NCI-H524 (cell line): ENCODE measurements around the gene DOCK6.
"Not testable (repeated sequence)": the region's sequence is repeated elsewhere in the genome, so short reads cannot be mapped to it uniquely, and the experiment has no call there.

Source experiments
- DNase-seq, 2 experiments: peaks; one replicate each; lab custom pipeline; 2025; lab: John Stamatoyannopoulos, UW

The DOCK6 gene

GRCh38 chr19:11197291-11198174 is 64.8 kb downstream of the DOCK6 start, which contains the start of gene KANK2:
KANK2 (minus strand) TSS chr19:11197545; CDS start chr19:11194511, 3,034 bp downstream.
- peak; percentile 50 to 83 for DNase-seq

DNA sequence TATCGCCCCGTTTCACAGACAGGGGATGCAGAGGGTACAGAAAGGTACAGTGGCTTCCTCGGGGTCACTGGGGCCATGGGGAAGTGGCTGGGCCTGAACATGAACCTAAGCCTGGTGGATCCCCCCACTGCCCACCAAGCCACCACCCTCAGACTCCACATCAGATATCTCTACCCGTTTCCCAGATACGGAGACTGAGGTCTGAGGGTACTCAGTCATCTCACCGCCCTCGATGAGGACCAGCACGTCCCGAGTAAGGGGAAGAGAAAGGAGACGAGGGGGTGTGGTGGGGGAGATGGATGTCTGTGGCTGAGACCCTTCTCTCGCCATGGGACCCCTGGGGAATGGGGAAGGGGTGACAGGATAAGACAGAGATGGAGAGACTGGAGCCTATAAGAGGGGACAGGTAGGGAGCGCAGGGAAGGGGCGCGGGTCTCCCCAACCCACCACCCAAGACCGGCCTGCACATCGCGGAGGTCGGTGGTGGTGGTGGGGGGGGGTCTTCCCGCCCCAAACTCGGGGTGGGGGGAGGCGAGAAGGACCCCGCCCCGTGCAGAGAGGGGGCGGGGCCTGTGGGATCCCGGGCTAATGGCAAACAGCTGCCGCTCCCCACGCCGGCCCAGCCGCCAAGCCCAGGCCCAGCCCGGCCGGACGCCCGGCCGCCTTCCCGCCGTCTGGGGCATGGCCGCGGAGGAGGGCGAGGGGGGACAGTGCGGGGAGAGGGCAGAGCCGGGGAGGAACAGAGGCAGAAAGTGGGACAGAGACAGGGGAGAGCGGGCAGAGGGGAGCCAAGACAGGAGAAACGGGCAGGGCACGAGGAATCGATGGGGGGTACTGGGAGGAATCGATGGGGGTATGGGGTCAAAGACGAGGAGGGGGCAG is 65.7 kb downstream of the DOCK6 start:
- DNase-seq: peak; percentile 8 to 13

GRCh38 chr19:11195681-11196080 is 66.6 kb downstream of the DOCK6 start:
- no peak for DNase-seq

GRCh38 chr19:11194656-11195558 is 67.4 kb downstream of the DOCK6 start:
- no peak for DNase-seq

GRCh38 chr19:11194173-11194572 is 68.2 kb downstream of the DOCK6 start:
- DNase-seq: no peak

DNA sequence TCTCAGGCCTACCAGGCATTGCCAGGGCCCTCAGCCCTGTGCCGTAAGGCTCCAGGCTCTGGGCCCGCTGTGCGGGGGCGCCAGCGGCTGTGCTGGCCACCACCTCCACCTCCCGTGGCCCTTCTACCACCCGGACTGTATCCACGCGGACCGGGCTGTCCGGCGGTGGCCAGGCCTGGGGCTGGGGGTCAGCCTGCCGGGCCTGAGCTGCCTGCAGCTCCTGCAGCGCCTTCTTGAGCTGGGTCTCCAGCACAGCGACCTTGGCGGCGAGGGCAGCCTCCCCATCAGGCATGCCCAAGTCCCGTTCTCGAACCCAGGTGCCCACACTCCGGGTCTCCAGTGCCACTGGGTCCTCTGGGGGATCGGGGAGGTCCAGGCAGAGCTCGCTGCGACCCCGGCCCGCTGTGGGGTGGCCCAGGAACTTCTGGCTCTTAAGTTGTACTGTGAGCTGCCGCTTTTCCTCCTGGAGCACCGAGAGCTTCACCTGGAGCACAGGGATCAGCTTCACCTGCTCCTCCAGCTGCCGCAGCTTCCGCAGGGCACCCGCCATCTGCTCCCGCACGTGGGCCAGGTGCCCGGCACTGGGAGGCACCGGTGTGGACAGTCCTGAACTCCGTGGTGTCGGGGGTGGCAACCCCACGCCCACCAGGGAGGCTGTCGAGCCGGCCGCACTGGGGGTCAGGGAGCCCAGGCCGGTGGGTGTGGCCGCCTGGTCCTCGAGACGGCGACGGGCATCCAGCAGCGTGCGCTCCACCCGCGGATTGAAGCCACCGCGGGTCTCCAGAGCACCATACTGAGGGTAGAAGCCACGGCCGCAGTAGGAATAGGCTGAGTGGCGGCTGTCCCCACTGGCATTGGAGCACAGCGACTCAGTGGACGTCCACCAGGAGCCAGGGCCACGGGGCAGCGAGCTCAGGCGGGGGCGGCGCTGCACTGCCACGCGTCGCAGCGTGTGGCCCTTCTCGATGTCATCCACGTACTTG is 69.1 kb downstream of the DOCK6 start:
- DNase-seq: no peak

DNA sequence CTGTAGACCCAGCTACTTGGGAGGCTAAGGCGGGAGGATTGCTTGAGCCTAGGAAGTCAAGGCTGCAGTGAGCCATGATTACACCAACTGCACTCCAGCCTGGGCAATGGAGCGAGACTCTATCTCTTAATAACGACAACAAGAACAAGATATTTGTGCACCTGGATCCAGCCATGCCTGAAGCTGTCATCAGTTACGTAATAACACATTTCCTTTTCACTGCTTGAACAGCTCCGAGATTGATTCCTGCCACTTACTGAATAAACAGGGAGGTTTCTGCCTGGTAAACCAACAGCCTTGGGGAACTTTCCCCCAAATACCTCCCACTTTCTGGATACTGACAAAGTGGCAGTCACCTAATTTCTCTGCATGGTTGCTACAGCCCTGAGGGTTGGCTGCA is 70.4 kb downstream of the DOCK6 start:
- DNase-seq: no peak

DNA sequence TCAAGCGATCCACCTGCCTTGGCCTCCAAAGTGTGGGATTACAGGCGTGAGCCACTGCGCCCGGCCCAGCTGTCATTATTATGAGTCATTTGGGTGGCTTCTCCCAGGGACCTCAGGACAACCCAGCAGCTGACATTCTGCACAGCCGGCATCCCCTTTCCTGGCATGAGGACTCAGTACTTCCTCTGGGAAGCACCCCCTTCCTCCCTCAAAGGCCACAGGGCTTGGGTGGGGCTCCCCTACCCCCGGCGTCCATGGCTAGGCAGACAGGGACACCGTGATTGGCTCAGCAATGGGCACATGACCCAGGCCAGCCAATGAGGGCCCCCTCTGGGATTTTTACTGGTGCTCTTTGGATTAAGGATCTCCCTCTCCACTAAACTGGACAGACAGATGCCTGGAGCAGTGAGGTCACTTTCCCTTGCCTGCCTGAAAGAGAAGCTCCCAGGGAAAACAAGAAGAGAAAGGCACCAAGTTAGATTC is 71.0 kb downstream of the DOCK6 start:
- DNase-seq: peak; percentile 24 to 53

DNA sequence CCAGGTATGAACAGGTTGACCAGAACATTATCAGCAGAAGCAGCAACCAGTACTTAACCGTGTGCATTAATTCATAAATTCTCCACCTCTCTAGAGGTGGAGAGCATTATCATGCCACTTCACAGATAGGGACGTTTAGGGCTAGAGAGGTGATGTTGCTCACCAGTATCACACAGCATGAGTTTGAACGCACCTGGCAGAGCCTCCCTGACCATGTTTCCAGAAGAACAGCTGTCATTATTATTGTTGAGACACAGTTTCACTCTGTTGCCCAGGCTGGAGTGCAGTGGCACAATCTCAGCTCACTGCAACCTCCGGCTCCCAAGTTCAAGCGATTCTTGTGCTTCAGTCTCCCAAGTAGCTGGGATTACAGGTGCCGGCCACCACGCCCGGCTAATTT is 71.8 kb downstream of the DOCK6 start:
- DNase-seq: no peak

- DNase-seq: no peak
These were observed 74.9 kb downstream of the DOCK6 start for GRCh38 chr19:11187441-11187840.

- no peak for DNase-seq
These were observed 79.3 kb downstream of the DOCK6 start for GRCh38 chr19:11182994-11183393.

DNA sequence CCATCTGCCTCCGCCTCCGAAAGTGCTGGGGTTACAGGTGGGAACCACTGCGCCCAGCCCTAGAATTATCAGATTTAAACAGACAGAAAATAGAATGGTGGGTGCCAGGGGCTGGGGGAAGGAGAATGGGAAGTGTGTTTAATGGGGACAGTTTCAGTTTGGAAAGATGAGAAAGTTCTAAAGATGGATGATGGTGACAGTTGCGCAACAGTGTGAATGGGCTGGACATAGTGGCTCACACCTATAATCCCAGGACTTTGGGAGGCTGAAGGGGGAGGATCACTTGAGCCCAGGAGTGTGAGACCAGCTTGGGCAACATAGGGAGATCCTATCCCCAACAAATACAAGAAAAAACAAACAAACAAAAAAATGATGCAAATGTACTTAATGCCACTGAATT is 80.8 kb downstream of the DOCK6 start:
- no peak for DNase-seq

- not testable (repeated sequence) for DNase-seq
These were observed 81.3 kb downstream of the DOCK6 start for GRCh38 chr19:11180975-11181374.

- DNase-seq: no peak
These were observed 82.0 kb downstream of the DOCK6 start for GRCh38 chr19:11180346-11180745.

DNA sequence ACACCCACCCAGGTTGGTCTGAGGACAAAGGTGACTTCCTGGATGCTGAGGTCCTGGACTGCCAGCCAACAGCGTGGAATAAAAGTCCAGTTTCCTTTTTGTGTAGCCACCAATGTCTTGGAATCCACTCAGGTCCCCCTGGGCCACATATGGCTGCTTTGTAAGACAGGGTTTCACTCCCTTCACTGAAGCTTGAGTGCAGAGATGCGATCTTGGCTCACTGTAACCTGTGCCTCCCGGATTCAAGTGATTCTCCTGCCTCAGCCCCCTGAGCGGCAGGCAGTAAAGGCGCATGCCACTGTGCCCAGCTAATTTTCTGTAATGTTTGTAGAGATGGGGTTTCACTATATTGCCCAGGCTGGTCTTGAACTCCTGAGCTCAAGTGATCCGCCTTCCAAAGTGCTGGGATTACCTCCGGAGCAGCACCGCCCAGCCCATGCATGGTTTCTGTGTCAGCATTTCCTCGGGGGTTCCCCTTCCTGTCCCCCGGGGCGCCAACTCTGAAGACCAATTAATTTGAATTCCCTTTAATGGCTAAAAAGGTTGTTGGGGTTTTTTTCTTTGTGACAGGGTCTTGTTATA is 82.5 kb downstream of the DOCK6 start:
- DNase-seq: no peak

GRCh38 chr19:11179145-11179465 is 83.2 kb downstream of the DOCK6 start:
- not testable (repeated sequence) for DNase-seq

DNA sequence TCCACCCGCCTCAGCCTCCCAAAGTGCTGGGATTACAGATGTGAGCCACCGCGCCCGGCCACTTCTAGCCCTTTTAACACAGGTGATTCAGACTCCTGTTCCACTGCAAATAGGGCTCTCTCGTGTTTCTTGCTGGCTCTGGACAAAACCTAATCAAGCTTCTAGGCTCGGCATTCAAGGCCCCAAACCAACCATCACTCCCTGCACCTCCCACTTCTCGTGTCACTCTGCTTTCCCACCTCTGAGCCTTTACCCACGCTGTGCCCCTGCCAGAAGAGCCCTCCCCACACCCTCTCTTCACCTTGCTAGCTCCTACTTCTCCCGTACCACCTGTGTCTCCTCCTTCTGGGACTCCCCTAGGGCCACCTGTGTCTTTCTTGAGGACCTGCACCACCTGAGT is 84.7 kb downstream of the DOCK6 start:
- DNase-seq: no peak

- DNase-seq: no peak
These were observed 85.7 kb downstream of the DOCK6 start for GRCh38 chr19:11176466-11177193.

DNA sequence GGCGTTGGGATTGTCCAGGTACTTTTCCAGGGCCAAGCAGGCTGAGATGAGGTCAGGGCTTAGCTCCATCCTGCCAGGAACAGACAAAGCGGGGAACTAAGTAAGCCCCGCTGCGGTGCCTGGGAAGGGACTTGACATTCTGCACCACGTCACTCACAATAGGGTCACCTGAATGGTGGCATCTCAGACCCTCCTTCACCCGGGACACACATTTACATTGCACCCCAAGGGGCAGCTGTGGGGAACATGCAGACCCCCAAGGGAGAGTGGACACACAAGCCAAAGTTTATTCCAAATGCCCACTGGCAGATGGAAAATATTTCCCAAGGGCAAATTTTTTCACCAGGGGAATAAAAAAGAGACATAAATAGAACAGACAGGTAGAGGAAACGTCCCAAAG is 86.4 kb downstream of the DOCK6 start:
- no peak for DNase-seq
